OCI-LY7 (cell line): ENCODE results near the gene FRMD8. TPM values are rescaled to one million over a fixed set of nuclear protein-coding genes. Genes with fewer than 3 reads are reported as not detected.

ENCODE experiments used
- BruUV-seq: library from RNA; stranded (reverse); fragments of 400-500 nt; replicated peaks from 2 replicates; lab custom pipeline; 2021; lab: Mats Ljungman, UMichigan
- CTCF ChIA-PET: fragments of 300-600 bp; sonication (Branson Sonifier 250); formaldehyde crosslinking; loops from one replicate; lab custom pipeline; 2022; ENCODE audit warnings: antibody characterized with exemption; ENCODE audit not compliant: unreplicated experiment; lab: Charles Lee
- POLR2A ChIA-PET: fragments of 300-600 bp; sonication (Branson Sonifier 250); formaldehyde crosslinking; loops from one replicate; lab custom pipeline; 2022; ENCODE audit warnings: antibody characterized with exemption; lab: Charles Lee
- DNase-seq: peaks from one replicate; pipeline ENCODE4 v3.0.0-alpha.2; 2015; ENCODE audit warnings: low spot score
- H2AFZ ChIP-seq: fragments of 200-600 bp; sonication (generic), shearing (Covaris generic); 2 replicates; pipeline ENCODE4 v1.6.1; 2014; ENCODE audit warnings: mild to moderate bottlenecking, antibody characterized with exemption, low read length, moderate library complexity
- H3K27ac ChIP-seq: fragments of 200-600 bp; sonication (generic); 2 replicates; pipeline ENCODE4 v1.5.1; 2014; ENCODE audit warnings: mixed run types, low read depth, mild to moderate bottlenecking, moderate library complexity, low read length, inconsistent platforms; ENCODE audit not compliant: poor library complexity, severe bottlenecking
- H3K36me3 ChIP-seq: fragments of 200-600 bp; sonication (generic); 2 replicates; pipeline ENCODE4 v1.6.1; 2014; ENCODE audit warnings: mild to moderate bottlenecking, antibody characterized with exemption, low read length, moderate library complexity, mixed read lengths; ENCODE audit not compliant: insufficient read depth
- H3K4me1 ChIP-seq: fragments of 200-600 bp; sonication (generic); 2 replicates; pipeline ENCODE4 v1.5.1; 2014; ENCODE audit warnings: mild to moderate bottlenecking, low read length; ENCODE audit not compliant: insufficient read depth, poor library complexity, severe bottlenecking
- H3K4me2 ChIP-seq: fragments of 200-600 bp; sonication (generic); 2 replicates; pipeline ENCODE4 v1.6.1; 2014; ENCODE audit warnings: mild to moderate bottlenecking, low read length
- H3K4me3 ChIP-seq: fragments of 200-600 bp; sonication (generic); 2 replicates; pipeline ENCODE4 v1.5.1; 2014; ENCODE audit warnings: mild to moderate bottlenecking, low read depth, low read length; ENCODE audit not compliant: poor library complexity, severe bottlenecking
- H3K79me2 ChIP-seq: fragments of 200-600 bp; sonication (generic); 2 replicates; pipeline ENCODE4 v1.6.1; 2016; ENCODE audit warnings: low read depth, mild to moderate bottlenecking, low read length, moderate library complexity, mixed read lengths; ENCODE audit not compliant: insufficient read depth
- H3K9me2 ChIP-seq: fragments of 200-600 bp; sonication (generic); 2 replicates; pipeline ENCODE4 v1.6.1; 2016; ENCODE audit warnings: mild to moderate bottlenecking, low read length, mixed read lengths; ENCODE audit not compliant: insufficient read depth
- H3K9me3 ChIP-seq: fragments of 200-600 bp; sonication (generic); 2 replicates; pipeline ENCODE4 v1.6.1; 2014; ENCODE audit warnings: mild to moderate bottlenecking, mixed run types, low read length, mixed read lengths
- H4K20me1 ChIP-seq: fragments of 200-600 bp; sonication (generic); 2 replicates; pipeline ENCODE4 v1.6.1; 2014; ENCODE audit warnings: mild to moderate bottlenecking, antibody characterized with exemption, low read length, moderate library complexity, mixed read lengths; ENCODE audit not compliant: insufficient read depth
- CTCF ChIP-seq: fragments of 200-600 bp; sonication (generic); conservative IDR thresholded peaks from 2 replicates; pipeline ENCODE4 v1.5.1; 2014; ENCODE audit warnings: mild to moderate bottlenecking, antibody characterized with exemption, low read length, moderate library complexity, mixed read lengths
- EZH2phosphoT487 ChIP-seq: fragments of 200-600 bp; sonication (generic); IDR thresholded peaks from 2 replicates; pipeline ENCODE4 v1.6.1; 2018; ENCODE audit warnings: low read depth, borderline replicate concordance, mild to moderate bottlenecking, mixed run types, antibody characterized with exemption, low read length, moderate library complexity, mixed read lengths
- intact Hi-C: fragments of 100-400 bp; cut with micrococcal nuclease; formaldehyde crosslinking; loops from one replicate; pipeline ENCODE4 v1.10.0; 2022; ENCODE audit not compliant: unreplicated experiment
- total RNA-seq, 2 experiments: library from RNA; depleted of rRNA in 1 of 2; stranded (reverse); fragments of >200 nt in 1 of 2; shearing (Covaris generic) in 1 of 2; gene quantifications; 2 replicates each; pipeline ENCODE4 v1.2.3, GENCODE V29; 2014 to 2022

Gene FRMD8
- total RNA-seq, 2 experiments from 2014 or later: 37.6 to 55.8 TPM

DNA sequence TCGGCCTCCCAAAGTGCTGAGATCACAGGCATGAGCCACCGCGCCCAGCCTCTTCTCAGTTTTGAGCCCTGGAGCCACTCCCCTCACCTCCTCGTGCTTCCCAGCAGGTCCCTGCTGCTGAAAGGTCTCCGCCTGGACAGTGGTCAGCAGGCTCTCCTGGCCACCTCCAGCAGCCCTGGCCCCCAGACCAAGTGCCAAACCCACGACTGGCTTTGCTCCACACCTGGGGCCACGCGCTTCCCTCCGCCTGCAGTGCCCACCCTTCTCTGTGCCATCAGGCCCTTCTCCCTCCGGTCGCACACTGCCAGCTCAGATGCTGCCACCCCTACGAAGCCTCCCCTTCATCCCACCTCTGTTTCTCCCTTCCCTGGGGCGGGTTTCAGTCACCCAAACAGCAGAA lies 12.8 kb downstream of the FRMD8 start:
- H3K79me2 ChIP-seq: no peaks in the 10 kb centered on the region
- H3K4me1 ChIP-seq: peaks cover 29% of the 10 kb centered on the region
- no TSS peak for BruUV-seq
- no peak overlapping the region for H3K4me2 ChIP-seq
- no peaks in the 10 kb centered on the region for H3K9me3 ChIP-seq
- CTCF ChIA-PET: interaction anchor here (0.6 kb wide), 1 partner anchor 16 kb away, joined by 3 read pairs; no protein-coding TSS in a partner anchor
- POLR2A ChIA-PET: interaction anchor here (0.7 kb wide), 1 partner anchor 79 kb away, joined by 6 read pairs; no protein-coding TSS in a partner anchor
- H3K4me3 ChIP-seq: no peak overlapping the region
- H2AFZ ChIP-seq: no peak overlapping the region
- DNase-seq: no peak
- intact Hi-C loops: no loop called here
- H3K27ac ChIP-seq: no peak overlapping the region
- no peaks in the 10 kb centered on the region for H3K9me2 ChIP-seq
- 0 out of 2 replicates have a peak, but pooled peaks cover 4% of the 10 kb centered on the region for H4K20me1 ChIP-seq
- TF ChIP-seq CTCF: no peak
- TF ChIP-seq EZH2phosphoT487: no peak
- H3K36me3 ChIP-seq: peaks cover 59% of the 10 kb centered on the region

GRCh38 chr11:65399845-65400244 lies 13.4 kb downstream of the FRMD8 start:
- Histone ChIP-seq H3K9me2 (no peaks in the 10 kb centered on the region), H3K4me3 (no peak overlapping the region), H3K79me2 (no peaks in the 10 kb centered on the region), H3K4me1 (peaks cover 34% of the 10 kb centered on the region), H3K36me3 (peaks cover 59% of the 10 kb centered on the region), H3K27ac (no peak overlapping the region), H2AFZ (no peak overlapping the region), H4K20me1 (0 out of 2 replicates have a peak, but pooled peaks cover 4% of the 10 kb centered on the region), H3K4me2 (no peak overlapping the region), H3K9me3 (no peaks in the 10 kb centered on the region)
- TF ChIP-seq CTCF (no peak), EZH2phosphoT487 (no peak)
- intact Hi-C loops: no loop called here
- no TSS peak for BruUV-seq
- CTCF ChIA-PET: interaction anchor here (0.6 kb wide), 1 partner anchor 15 kb away, joined by 3 read pairs; no protein-coding TSS in a partner anchor
- DNase-seq: no peak
- POLR2A ChIA-PET: no interaction called here

DNA sequence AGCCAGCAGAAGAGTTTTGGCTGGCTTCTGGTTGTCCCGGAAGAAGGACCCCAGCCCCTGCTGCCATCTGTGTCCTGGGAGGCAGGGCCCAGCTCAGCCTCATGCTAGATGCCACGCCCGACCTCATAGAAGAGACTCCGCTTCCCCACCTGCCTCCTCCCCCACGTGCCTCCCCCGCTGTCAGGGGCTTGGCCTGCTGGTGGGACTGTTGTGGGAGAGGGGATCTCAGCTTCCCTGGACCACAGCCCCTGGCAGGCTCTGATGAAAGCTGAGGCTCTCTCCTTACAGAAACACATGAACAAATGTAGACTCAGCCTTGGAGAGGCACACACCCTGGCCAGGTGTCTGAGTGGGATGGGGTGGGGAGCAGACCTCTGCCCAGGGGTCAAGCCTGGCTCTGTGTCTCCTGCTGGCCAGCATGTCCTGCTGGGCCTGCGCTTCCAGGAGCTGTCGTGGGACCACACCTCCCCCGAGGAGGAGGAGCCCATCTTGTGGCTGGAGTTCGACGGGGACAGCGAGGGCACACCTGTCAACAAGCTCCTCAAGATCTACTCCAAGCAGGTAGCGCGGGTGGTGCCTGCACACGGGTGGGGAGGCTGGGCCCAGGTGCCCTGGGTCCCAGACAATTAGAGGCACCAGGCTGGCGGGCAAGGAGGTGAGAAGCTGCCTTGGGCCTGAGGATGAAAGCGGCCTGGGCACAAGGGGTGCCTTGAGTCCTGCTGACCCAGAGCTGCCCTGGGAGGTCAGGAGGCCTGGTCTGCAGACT lies 14.1 kb downstream of the FRMD8 start:
- Histone ChIP-seq H3K36me3 (peaks cover 64% of the 10 kb centered on the region), H3K4me1 (peaks cover 38% of the 10 kb centered on the region), H3K4me2 (no peak overlapping the region), H3K9me3 (no peaks in the 10 kb centered on the region), H3K27ac (no peak overlapping the region), H4K20me1 (0 out of 2 replicates have a peak, but pooled peaks cover 4% of the 10 kb centered on the region), H3K9me2 (no peaks in the 10 kb centered on the region), H2AFZ (no peak overlapping the region), H3K79me2 (no peaks in the 10 kb centered on the region), H3K4me3 (no peak overlapping the region)
- BruUV-seq: no TSS peak
- intact Hi-C loops: no loop called here
- ChIA-PET POLR2A (no interaction called here), CTCF (no interaction called here)
- DNase-seq: no peak
- TF ChIP-seq CTCF (no peak), EZH2phosphoT487 (no peak)
